ENCODE data around the gene TMEM129.

- no peak for TF ChIP-seq GATA2 (IDR thresholded peaks at IDR 0.05; ENCODE audit: low read depth, low read length)
- TF ChIP-seq GATA3 (IDR thresholded peaks at IDR 0.05; ENCODE audit: low read depth, low read length): no peak
These were observed 5.9 kb downstream of the TMEM129 start for GRCh38 chr4:1715002-1715758.

Data from SH-SY5Y (cell line).